ENCODE data around the gene DCTD. TPM values are rescaled to one million over a fixed set of nuclear protein-coding genes. Genes with fewer than 3 reads are reported as not detected.

The DCTD gene
- total RNA-seq, 3 donors from 2014 or later = 46.0 to 75.2 (median 48.2) TPM

DNA sequence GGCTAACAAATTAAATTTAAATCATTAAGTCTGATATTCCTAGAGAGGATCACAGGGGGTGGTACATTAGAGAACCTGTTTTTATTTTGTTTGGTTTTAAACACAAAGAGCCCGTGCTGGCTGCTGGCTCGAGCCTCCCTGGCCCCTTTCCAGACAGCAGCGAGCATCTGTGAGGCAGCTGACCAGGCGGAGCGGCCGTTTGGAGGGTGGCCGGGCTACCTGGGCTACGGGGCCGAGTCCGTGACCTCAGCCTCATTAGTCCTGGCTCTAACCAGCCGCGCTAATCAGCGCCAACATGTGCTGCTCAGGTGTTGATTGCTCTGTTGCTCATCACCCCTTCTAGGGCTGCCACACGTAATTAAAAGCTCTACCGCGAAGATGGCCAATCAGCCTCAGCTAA is 35.3 kb downstream of the DCTD start:
- Histone ChIP-seq H3K4me1 (no peaks in the 10 kb centered on the region), H3K4me3 (no peak overlapping the region), H3K9me3 (peaks cover 0 to 7% of the 10 kb centered on the region in 2 donors), H3K27ac (no peak overlapping the region), H3K27me3 (no peaks in the 10 kb centered on the region), H3K36me3 (no peaks in the 10 kb centered on the region)
- no peak for DNase-seq (ENCODE audit: low spot score in 2 of 2)
- TF ChIP-seq POLR2A (IDR thresholded peaks at IDR 0.05) = no peak
- no peak for TF ChIP-seq POLR2AphosphoS5 (IDR thresholded peaks at IDR 0.05)
- TF ChIP-seq, protein P1, sequence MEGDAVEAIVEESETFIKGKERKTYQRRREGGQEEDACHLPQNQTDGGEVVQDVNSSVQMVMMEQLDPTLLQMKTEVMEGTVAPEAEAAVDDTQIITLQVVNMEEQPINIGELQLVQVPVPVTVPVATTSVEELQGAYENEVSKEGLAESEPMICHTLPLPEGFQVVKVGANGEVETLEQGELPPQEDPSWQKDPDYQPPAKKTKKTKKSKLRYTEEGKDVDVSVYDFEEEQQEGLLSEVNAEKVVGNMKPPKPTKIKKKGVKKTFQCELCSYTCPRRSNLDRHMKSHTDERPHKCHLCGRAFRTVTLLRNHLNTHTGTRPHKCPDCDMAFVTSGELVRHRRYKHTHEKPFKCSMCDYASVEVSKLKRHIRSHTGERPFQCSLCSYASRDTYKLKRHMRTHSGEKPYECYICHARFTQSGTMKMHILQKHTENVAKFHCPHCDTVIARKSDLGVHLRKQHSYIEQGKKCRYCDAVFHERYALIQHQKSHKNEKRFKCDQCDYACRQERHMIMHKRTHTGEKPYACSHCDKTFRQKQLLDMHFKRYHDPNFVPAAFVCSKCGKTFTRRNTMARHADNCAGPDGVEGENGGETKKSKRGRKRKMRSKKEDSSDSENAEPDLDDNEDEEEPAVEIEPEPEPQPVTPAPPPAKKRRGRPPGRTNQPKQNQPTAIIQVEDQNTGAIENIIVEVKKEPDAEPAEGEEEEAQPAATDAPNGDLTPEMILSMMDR (IDR thresholded peaks at IDR 0.05) = no peak
- intact Hi-C loops (cut with DNase I; ENCODE audit: low total_unique reads) = loop anchor here (10.0 kb wide), 1 partner anchor 823 kb away; no protein-coding TSS in a partner anchor

DNA sequence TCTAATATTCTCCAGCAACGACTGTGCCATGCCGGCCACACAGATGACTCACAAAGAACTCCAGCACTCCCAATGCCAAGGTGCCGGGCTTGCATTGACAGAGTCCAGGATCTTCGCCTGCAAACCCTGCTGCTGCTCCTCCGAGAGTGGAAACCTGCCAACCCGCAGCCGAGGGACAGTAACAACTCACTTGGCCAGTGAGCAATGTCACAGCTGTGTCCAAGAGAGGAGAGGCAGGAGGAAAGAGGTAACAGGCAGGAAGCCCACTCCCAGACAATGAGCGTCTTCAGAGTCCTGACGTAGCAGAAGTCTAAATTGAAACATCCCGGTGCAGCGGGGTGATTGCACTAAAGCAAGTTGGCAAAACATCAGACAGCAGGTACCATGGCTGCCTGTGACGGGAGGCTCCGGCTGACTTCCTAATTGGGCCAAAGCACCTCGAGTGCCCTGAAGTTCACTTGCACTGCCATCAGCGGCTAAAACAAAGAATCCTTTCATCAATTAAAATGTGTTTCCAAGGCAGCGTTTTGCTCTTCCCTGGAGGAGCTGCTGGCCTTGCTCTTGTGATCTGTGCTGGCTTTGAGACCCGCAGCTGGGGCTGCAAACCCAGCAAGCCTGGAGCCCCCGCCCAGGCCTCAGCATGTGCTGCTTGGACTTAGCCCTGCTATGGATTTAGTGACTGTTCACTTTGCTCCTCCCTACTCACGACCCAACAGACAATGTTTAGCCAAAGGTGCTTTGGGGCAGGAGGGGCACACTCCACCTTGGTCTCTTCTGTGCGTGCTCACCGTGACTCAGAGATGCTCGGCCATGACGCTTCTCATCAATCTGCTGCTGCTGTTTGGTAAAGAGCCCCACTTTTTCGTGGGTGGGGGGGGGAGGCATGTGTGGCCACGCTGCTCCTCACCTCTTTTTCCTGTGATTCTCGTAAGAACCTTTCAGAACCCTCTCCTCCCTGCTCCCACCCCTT is 36.5 kb downstream of the DCTD start:
- peak overlapping the region; percentile 59 to 60 for H3K27ac ChIP-seq
- peak; percentile 63 to 71 for DNase-seq (ENCODE audit: low spot score in 2 of 2)
- H3K4me3 ChIP-seq = peak overlapping the region in 2 of 3 donors; percentile 37 to 50
- H3K27me3 ChIP-seq = no peaks in the 10 kb centered on the region
- H3K9me3 ChIP-seq = peaks cover 0 to 7% of the 10 kb centered on the region in 2 donors
- H3K36me3 ChIP-seq = no peaks in the 10 kb centered on the region
- intact Hi-C loops (cut with DNase I; ENCODE audit: low total_unique reads) = loop anchor here (10.0 kb wide), 1 partner anchor 824 kb away; no protein-coding TSS in a partner anchor
- TF ChIP-seq, protein P1 (IDR thresholded peaks at IDR 0.05) = no peak
- TF ChIP-seq POLR2A (IDR thresholded peaks at IDR 0.05) (no peak), POLR2AphosphoS5 (IDR thresholded peaks at IDR 0.05) (no peak)
- H3K4me1 ChIP-seq = no peaks in the 10 kb centered on the region

DNA sequence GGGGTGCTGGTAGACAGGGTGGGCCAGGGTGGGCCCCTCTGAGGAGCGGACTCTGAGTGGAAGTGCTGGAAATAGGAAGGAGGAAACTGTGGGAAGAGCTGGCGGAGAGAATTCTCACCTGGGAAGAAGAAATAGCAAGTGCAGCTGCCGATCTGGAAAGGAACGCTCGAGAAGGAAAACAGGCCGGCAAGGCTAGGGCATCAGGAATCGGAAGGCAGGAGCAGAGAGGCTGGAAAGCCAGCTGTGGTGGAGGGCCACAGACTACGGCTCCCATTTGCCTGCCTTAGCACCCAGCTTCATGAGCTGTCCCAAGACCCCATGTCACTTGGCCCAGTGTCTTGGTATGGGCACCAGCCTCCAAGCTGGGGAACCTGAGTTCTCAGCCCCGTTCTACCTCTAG is 37.3 kb downstream of the DCTD start:
- Histone ChIP-seq H3K36me3 (no peaks in the 10 kb centered on the region), H3K4me3 (peak overlapping the region in 2 of 3 donors; percentile 37 to 50), H3K27ac (peak overlapping the region; percentile 22 to 60), H3K4me1 (no peaks in the 10 kb centered on the region), H3K9me3 (peaks cover 0 to 2% of the 10 kb centered on the region in 2 donors), H3K27me3 (no peaks in the 10 kb centered on the region)
- intact Hi-C loops (cut with DNase I; ENCODE audit: low total_unique reads) = loop anchor here (10.0 kb wide), 1 partner anchor 825 kb away; no protein-coding TSS in a partner anchor
- no peak for TF ChIP-seq POLR2A (IDR thresholded peaks at IDR 0.05)
- TF ChIP-seq POLR2AphosphoS5 (IDR thresholded peaks at IDR 0.05) = no peak
- TF ChIP-seq, protein P1 (IDR thresholded peaks at IDR 0.05) = no peak
- no peak for DNase-seq (ENCODE audit: low spot score in 2 of 2)

DNA sequence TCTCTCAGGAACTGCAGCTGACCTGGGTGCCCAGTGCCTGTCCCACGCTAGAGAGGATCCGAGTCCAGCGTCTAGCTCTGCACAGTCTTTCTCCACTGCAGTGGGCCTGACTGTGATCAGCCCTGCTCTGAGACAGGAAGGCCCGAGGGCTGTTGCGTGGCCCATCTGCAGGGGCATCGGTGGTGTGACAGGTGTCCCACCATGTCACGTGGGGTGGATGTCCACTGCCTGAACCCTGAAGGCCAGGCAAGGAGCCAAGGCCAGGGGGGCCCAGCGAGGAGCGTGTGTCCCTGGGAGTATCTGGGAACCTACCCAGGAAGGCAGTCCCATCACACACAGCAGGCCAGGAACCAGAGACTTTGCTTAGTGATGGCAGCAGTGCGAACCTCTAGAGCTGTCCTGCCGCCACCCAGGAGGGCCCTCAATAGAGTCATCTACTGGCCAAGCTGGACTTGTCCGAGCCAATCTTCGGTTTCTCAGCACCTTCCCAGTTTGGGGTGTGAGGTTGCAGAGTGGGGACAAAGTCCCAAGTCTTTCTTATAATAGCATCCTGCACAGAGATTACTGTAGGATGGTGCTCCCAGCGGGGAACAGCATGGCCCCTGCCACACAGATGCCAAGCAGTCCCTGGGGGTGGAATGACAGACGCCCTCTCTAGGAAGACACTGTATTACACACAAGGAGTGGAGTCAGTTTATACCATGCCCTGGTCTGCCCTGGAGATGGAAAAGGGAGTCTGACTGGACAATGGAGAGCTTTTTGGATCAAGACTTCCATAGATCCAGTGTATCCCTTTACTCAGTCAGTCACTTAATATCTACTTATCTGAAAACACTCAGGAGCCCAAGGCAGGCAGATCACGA is 38.3 kb downstream of the DCTD start:
- no peaks in the 10 kb centered on the region for H3K9me3 ChIP-seq
- DNase-seq (ENCODE audit: low spot score in 2 of 2) = no peak
- no peaks in the 10 kb centered on the region for H3K4me1 ChIP-seq
- intact Hi-C loops (cut with DNase I; ENCODE audit: low total_unique reads) = no loop called here
- H3K27me3 ChIP-seq = no peaks in the 10 kb centered on the region
- no peak overlapping the region for H3K4me3 ChIP-seq
- H3K27ac ChIP-seq = no peak overlapping the region
- H3K36me3 ChIP-seq = no peaks in the 10 kb centered on the region
- TF ChIP-seq, protein P1 (IDR thresholded peaks at IDR 0.05) = no peak
- TF ChIP-seq POLR2AphosphoS5 (IDR thresholded peaks at IDR 0.05) (no peak), POLR2A (IDR thresholded peaks at IDR 0.05) (no peak)
